Daoy (cell line): ENCODE data around the gene PTPRM. TPM values are rescaled to one million over a fixed set of nuclear protein-coding genes. Genes with fewer than 3 reads are reported as not detected.

ENCODE experiments used
- DNase-seq: peaks from one replicate; pipeline ENCODE4 v3.0.0-alpha.2; 2015; ENCODE audit warnings: low read depth
- total RNA-seq: library from RNA; depleted of rRNA; stranded (reverse); fragments of >200 nt; shearing (Covaris generic); gene quantifications from 2 replicates; pipeline ENCODE4 v1.2.3, GENCODE V29; 2014

Gene PTPRM
- total RNA-seq, 1 experiment from 2014 or later: 13.0 TPM

GRCh38 chr18:8231316-8231715 lies 664.2 kb downstream of the PTPRM start:
- DNase-seq: no peak

DNA sequence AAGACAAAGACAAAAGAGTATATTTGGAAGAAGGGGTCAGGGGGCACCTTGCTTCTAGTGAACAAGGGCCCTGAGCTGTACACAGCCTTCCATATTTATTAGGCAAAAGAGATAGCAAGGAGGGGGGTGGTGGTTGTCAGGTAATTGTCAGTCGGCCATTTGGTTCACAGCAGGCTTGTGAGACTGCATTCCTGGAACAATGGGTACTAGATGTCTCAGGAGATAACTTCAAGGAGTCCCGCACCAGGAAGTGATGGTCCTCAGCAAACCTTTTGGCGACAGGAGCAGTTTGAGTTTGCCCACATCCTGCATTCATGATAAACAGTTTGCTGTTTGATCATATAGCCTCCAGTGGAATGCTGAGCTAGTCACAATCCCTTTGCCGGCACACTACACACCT lies 665.7 kb downstream of the PTPRM start:
- no peak for DNase-seq

DNA sequence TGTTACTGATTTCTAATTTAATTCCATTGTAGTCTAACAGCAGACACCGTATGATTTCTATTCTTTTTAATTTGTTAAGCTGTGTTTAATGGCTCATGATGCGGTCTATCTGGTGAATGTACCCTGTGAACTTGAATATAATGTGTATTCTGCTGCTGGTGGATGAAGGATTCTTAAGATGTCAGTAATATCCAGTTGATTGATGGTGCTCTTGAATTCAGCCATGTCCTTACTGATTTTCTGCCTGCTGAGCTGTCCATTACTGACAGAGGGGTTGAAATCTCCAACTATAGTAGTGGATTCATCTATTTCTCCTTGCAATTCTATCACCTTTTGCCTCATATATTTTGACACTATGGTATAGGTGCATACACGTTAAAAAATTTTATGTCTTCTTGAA lies 668.8 kb downstream of the PTPRM start:
- DNase-seq: no peak

DNA sequence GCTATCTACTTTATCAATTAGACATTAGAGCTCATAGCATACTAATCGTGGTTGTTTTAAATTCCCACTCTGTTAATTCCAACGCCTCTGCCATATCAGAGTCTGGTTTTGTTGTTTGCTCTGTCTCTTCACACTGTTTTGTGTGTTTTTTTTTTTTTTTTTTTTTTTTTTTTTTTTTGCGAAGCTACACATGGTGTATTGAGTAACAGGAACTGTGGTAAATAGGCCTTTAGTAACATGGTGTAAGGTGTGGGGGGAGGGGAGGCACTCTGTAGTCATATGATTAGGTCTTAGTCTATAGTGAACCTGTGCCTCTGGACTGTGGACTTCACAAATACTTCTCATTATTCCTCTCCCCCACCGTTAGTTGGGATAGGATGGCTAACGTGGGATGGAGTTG lies 671.4 kb downstream of the PTPRM start:
- DNase-seq: no peak

- DNase-seq: no peak
Observed at GRCh38 chr18:8241731-8242130, 674.6 kb downstream of the PTPRM start.

- no peak for DNase-seq
Observed at GRCh38 chr18:8242151-8242696, 675.1 kb downstream of the PTPRM start.

GRCh38 chr18:8247700-8248099 lies 680.6 kb downstream of the PTPRM start:
- no peak for DNase-seq

- DNase-seq: no peak
Observed at GRCh38 chr18:8248576-8248975, 681.5 kb downstream of the PTPRM start.

- DNase-seq: no peak
Observed at GRCh38 chr18:8249811-8250210, 682.7 kb downstream of the PTPRM start.

GRCh38 chr18:8252371-8252770 lies 685.3 kb downstream of the PTPRM start:
- no peak for DNase-seq

DNA sequence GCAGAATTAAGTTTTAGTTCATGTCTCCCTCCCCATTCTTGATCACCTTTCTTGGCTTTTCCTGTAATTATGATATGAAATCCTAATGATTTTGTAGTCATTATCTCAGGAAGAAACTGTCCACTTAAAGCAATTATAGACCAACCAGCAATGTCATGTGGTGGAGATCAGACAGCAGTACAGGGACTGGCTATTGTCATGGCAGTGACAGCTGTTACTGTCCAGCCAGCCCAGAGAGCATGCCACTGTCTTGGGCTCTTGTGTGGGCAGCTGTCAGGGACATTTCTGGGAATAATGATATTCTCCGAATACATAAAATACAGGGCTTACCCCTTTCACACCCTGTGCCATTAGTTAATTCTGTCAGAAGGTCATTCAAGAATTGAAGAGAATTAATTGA lies 686.8 kb downstream of the PTPRM start:
- no peak for DNase-seq

DNA sequence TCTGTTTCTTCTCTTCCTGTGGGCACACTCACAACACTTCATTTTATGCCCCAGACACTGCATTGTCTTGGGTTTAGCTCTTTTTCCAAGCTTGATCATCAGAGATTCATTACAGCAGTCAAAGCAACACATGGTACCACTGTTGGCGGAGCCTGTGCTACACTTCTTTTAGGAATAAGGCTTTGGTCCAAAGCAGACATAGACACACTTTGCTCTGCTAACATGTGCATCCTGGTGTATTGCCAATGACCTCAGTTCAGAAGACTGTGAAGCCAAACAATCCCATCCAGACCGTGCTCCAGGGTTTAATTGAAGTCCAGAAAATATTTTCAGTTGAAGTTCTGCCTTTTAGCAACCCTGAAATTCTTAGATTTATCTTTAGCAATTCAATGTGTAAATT lies 687.5 kb downstream of the PTPRM start:
- no peak for DNase-seq

- DNase-seq: no peak
Observed at GRCh38 chr18:8257851-8258434, 690.8 kb downstream of the PTPRM start.

DNA sequence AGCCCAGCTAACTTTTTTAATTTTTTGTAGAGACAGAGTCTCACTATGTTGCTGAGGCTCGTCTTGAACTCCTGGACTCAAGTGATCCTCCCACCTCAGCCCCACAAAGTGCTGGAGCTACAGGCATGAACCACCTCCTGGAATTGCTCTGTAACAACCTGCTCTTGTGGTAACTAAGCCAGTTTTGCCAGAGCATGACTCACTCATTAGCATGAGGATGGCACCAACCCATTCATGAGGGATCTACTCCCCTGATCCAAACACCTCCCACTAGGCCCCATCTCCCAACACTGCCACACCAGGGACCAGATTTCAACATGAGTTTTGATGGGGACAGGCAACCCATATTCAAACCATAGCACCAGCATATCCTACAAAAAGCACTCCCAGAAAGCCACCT lies 693.2 kb downstream of the PTPRM start:
- peak; percentile 15 for DNase-seq

GRCh38 chr18:8260827-8261226 lies 693.7 kb downstream of the PTPRM start:
- no peak for DNase-seq

DNA sequence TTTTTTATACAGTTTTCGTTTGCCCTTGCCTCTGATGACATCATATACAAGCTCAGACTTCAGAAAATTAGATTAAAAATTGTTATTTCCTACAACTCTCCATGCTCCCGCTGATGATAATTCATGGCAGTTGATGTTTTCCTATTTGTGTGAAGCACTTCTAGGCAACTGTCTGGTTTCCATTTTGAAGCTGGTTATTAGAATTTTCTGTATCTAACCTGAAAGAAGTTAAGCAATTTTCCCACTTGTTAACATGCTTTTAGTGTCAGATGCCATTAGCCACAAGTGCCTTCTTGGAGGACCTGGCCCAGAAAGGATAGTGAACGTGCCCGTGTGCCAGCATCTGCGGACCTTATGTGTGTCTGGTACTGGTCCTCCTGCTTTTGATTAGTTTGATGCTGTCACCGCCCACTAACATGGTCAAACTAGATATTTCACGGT lies 694.6 kb downstream of the PTPRM start:
- DNase-seq: no peak

DNA sequence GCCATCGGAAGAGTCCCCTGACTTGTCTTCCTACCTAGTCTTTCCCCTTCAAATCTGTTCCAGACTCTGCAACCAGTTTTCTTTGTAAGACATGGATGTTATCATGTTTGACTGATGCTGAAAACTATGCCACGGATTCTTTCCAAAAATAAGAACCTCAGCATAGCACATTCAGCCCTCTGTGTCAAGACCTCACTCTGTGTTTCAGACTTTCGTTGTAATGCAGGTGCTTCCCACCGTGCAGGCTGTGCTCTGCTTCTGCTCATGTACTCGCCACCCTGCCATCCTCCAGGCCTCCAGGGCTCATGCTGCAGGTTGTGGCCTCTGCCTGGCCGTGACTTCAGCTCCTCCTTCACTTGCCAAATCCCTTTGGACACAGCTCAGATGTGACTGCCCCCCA lies 695.1 kb downstream of the PTPRM start:
- DNase-seq: no peak

DNA sequence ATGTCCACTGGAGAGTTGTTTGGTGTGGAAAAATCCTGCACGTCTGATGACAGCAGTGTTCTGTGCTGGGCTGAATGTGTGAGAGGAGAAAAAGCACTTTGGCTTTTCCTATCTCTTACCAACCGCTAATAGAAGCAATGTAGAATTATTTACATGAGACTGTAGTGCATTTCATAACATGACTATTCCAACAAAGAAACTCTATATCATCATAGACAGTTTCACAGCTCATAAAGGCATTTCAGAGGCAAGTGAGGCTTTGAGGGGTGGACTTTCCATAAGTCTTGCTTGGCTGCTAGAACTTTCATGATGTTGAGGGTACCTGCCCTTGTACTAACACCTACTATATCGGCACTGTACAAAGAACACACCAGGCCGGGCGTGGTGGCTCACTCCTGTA lies 697.0 kb downstream of the PTPRM start:
- DNase-seq: no peak

GRCh38 chr18:8264861-8265411 lies 697.8 kb downstream of the PTPRM start:
- DNase-seq: no peak

DNA sequence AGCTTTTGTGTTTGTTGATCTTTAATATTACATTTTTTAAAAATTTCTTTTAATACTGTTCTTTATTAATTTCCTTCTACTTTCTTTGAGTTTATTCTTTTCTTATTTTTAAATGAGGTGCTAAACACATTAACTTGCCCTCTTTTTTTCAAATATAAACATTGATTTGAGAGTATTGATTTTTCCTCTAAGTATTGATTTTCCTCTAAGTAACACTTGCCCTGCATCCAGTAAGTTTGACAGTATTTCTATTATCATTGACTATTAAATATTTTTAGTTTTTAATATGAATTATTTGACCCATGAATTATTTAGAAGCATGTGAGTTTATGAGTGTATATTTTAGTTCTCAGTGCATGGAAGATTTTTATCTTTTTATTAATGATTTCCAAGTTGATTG lies 705.1 kb downstream of the PTPRM start:
- no peak for DNase-seq

DNA sequence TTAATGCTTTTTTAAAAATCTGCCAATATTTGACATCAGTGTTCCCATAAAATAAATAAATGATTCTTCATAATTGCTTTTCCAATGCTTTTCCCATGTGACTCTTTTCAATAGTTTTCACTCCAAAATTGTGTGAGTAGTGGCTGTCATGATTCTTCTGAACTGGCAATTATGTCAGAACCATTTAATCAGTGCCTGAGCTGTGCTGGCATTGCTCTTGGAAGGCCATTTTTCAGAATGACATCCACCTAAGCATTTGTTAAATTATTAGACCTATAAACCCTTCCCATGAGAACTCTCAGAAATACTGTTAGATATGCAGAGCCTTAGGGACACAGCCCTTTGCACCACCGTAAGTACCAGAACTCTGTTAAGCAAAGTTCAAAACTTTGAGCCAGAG lies 707.3 kb downstream of the PTPRM start:
- DNase-seq: no peak

DNA sequence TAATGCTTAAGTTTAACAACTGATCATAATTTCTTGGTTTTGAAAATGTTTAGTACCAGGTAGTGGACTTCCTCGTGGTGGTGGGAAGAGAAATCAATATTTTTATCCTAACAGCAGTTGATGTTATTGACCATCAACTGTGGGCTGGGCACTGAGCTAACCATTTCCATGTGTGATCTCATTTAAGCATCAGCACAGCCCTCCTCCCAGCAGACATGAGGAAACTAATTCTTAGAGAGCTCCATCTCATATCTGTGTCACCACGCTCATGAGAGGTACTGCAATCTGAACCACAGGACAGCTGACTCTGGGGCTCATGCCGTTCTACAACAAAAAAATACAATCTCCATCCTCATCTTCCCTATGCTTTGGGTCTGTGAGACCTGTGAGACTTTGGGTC lies 709.3 kb downstream of the PTPRM start:
- DNase-seq: no peak

DNA sequence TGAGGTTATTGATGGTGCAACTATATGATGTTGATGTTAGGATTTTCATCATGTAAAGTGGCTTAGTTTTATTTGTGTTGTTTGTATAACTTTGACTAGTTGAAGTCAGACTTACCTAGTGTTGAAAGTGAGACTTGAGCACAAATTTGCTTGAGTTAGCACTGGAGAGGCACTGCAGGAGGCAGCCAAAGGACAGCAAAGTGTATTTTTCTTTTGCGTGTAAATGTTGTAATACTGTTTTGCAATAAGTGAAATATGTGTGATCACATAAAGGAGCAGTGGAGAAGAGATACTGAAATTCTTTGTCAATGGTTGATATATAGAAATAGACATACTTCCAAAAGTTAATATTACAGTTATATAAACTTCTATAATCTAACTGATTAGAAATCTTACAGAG lies 710.2 kb downstream of the PTPRM start:
- DNase-seq: no peak

DNA sequence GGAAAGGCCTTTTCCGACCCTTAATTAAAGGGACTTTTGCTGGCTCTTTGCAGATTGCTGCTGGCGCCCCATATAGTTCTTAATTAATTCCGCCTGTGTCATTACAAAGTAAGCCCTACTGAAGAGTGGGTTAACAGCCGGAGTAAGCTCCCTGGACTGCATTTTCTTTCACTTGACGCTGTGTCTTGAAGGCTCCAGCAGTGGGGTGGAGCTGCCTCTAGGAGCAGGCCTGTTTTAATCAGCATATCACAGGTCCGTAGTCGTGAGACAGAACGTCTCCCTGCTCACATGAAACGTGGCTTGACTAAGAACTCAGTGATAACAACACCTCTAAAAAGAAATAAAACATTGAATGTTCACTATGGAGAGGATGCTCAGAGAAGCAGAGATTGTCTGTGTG lies 712.2 kb downstream of the PTPRM start:
- DNase-seq: no peak
